Naive thymus-derived CD4-positive, alpha-beta T cell (primary cell): Measurements from ENCODE around the gene SMG7. TPM values are rescaled to one million over a fixed set of nuclear protein-coding genes. Genes with fewer than 3 reads are reported as not detected.

Experiments used
- ATAC-seq: fragments of 150-1000 bp; cut with Tn5 transposase; 2 replicates; pipeline ENCODE4 v1.10.0; 2021; ENCODE audit warnings: mild to moderate bottlenecking, moderate library complexity
- CTCF ChIA-PET: fragments of 350-600 bp; sonication (Branson Sonifier 250); formaldehyde crosslinking; loops from one replicate; lab custom pipeline; 2021; ENCODE audit warnings: antibody characterized with exemption; lab: Charles Lee
- POLR2A ChIA-PET: fragments of 350-600 bp; sonication (Branson Sonifier 250); formaldehyde crosslinking; loops from one replicate; lab custom pipeline; 2021; ENCODE audit warnings: antibody characterized with exemption, inconsistent platforms; lab: Charles Lee
- DNase-seq, 9 donors: peaks; one replicate each; pipeline versions ENCODE4 v3.0.0 to v3.0.0-alpha.2; 2020 to 2022; ENCODE audit warnings: mixed read lengths in 1 of 9
- H3K27ac ChIP-seq: one replicate; pipeline ENCODE4 v1.7.0; 2013; ENCODE audit warnings: mild to moderate bottlenecking, low read depth, low read length, moderate library complexity
- H3K27me3 ChIP-seq, 2 donors: one replicate each; pipeline ENCODE4 v1.7.0; 2013; ENCODE audit warnings: low read length in 2 of 2, mild to moderate bottlenecking in 2 of 2, moderate library complexity in 2 of 2; ENCODE audit not compliant: control insufficient read depth in 2 of 2, insufficient read depth in 2 of 2
- H3K36me3 ChIP-seq, 3 experiments: 1 replicate in 2 of 3; 2 replicates in 1 of 3; pipeline ENCODE4 v1.7.0; 2013; ENCODE audit warnings: low read length in 3 of 3, mild to moderate bottlenecking in 3 of 3, moderate library complexity in 1 of 3; ENCODE audit not compliant: insufficient read depth in 3 of 3, control insufficient read depth in 2 of 3
- H3K4me1 ChIP-seq, 2 donors: one replicate each; pipeline ENCODE4 v1.7.0; 2013; ENCODE audit warnings: low read length in 2 of 2, mild to moderate bottlenecking in 2 of 2, moderate library complexity in 1 of 2; ENCODE audit not compliant: control insufficient read depth in 2 of 2, insufficient read depth in 2 of 2
- H3K4me3 ChIP-seq: 2 replicates; pipeline ENCODE4 v1.7.0; 2013; ENCODE audit warnings: mild to moderate bottlenecking, low read length
- H3K9me3 ChIP-seq, 3 experiments: 1 replicate in 2 of 3; 2 replicates in 1 of 3; pipeline ENCODE4 v1.7.0; 2013; ENCODE audit warnings: low read length in 3 of 3; ENCODE audit not compliant: control insufficient read depth in 2 of 3
- H3K27ac Mint-ChIP-seq, 9 donors: one replicate each; pipeline ENCODE4 v1.8.0; 2020 to 2022; ENCODE audit warnings: mixed read lengths in 9 of 9, mild to moderate bottlenecking in 8 of 9, moderate library complexity in 5 of 9, inconsistent platforms in 2 of 9
- H3K27me3 Mint-ChIP-seq, 5 donors: one replicate each; pipeline ENCODE4 v1.8.0; 2021 to 2022; ENCODE audit warnings: mixed read lengths in 5 of 5, mild to moderate bottlenecking in 1 of 5
- H3K36me3 Mint-ChIP-seq, 5 donors: one replicate each; pipeline ENCODE4 v1.8.0; 2020 to 2022; ENCODE audit warnings: mixed read lengths in 5 of 5, mild to moderate bottlenecking in 3 of 5, inconsistent platforms in 1 of 5
- H3K4me1 Mint-ChIP-seq, 7 donors: one replicate each; pipeline ENCODE4 v1.8.0; 2020 to 2022; ENCODE audit warnings: mixed read lengths in 7 of 7, mild to moderate bottlenecking in 3 of 7, inconsistent platforms in 1 of 7
- H3K4me3 Mint-ChIP-seq, 10 donors: one replicate each; pipeline ENCODE4 v1.8.0; 2020 to 2022; ENCODE audit warnings: mild to moderate bottlenecking in 10 of 10, mixed read lengths in 10 of 10, moderate library complexity in 6 of 10, inconsistent platforms in 2 of 10
- H3K9me3 Mint-ChIP-seq, 11 donors: one replicate each; pipeline ENCODE4 v1.8.0; 2020 to 2022; ENCODE audit warnings: mixed read lengths in 11 of 11, mild to moderate bottlenecking in 4 of 11, inconsistent platforms in 1 of 11, moderate library complexity in 1 of 11
- intact Hi-C, 2 donors: fragments of 100-400 bp; cut with micrococcal nuclease; formaldehyde crosslinking; loops; one replicate each; pipeline ENCODE4 v1.15.1; 2023
- polyA plus RNA-seq, 2 donors: library from polyadenylated mRNA; unstranded; fragments of 300-500 nt; fragmentation: Illumina TruSeq; gene quantifications; one replicate each; pipeline ENCODE4 v1.2.3, GENCODE V29; 2021
- total RNA-seq, 6 experiments: library from RNA in 5 of 6; stranded (reverse) in 5 of 6; gene quantifications; 1 replicate in 5 of 6; 2 replicates in 1 of 6; pipeline ENCODE4 v1.2.3 and lab custom pipeline; 2021 to 2026

SMG7 gene
- total and polyA plus RNA-seq, 7 experiments from 2014 or later, result 24.7 to 87.7 (median 53.1) TPM

DNA sequence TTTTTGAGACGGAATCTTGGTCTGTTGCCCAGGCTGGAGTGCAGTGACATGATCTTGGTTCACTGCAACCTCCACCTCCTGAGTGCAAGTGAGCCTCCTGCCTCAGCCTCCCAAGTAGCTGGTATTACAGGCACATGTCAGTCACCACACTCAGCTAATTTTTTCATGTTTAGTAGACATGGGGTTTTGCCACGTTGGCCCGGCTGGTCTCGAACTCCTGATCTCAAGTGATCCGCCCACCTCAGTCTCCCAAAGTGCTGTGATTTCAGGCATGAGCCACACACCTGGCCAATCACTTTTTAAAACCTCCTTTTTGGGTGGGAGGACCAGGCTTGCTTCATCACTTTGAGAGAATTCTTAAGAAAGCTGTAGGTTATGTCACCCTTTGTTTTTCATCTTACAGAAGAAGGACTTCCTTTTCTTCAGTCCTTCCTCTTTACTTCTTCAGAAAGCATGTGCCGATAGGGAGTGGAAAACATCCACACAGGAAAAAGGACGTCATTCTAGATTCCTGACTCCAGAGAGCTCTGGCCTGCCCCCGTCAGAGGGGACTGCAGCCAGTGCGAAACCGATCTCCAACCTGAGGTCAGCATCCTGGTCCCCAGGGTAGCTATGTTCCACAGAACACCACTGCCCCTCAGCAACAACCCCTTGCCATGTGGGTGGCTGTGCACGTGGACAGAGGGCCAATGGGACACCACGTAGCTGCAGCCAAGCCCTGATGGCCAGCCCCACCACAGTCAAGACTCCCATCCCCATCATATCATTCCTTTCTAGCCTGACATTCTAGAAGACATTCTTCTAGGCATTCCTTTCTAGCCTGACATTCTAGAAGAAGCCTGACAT lies 96.1 kb downstream of the SMG7 start:
- no peak overlapping the region for H3K4me3 ChIP-seq
- H3K4me1 ChIP-seq, result peaks cover 0 to 6% of the 10 kb centered on the region in 2 donors
- peak; percentile 48 for ATAC-seq
- H3K9me3 Mint-ChIP-seq, result no peaks in the 10 kb centered on the region
- POLR2A ChIA-PET, result no interaction called here
- no peak overlapping the region for H3K27ac Mint-ChIP-seq
- no peak overlapping the region for H3K4me3 Mint-ChIP-seq
- no peak for DNase-seq
- peaks cover 0 to 23% (median 0%) of the 10 kb centered on the region in 5 donors for H3K27me3 Mint-ChIP-seq
- CTCF ChIA-PET, result no interaction called here
- H3K27me3 ChIP-seq, result no peaks in the 10 kb centered on the region
- peaks cover 0 to 24% (median 0%) of the 10 kb centered on the region in 5 donors for H3K36me3 Mint-ChIP-seq
- H3K9me3 ChIP-seq, result no peaks in the 10 kb centered on the region
- H3K4me1 Mint-ChIP-seq, result peaks cover 0 to 22% (median 9%) of the 10 kb centered on the region in 7 donors
- H3K27ac ChIP-seq, result no peak overlapping the region
- intact Hi-C loops, result no loop called here
- no peaks in the 10 kb centered on the region for H3K36me3 ChIP-seq

- Histone ChIP-seq H3K9me3 (no peaks in the 10 kb centered on the region), H3K4me1 (peaks cover 0 to 6% of the 10 kb centered on the region in 2 donors), H3K4me3 (no peak overlapping the region), H3K27ac (no peak overlapping the region), H3K27me3 (no peaks in the 10 kb centered on the region), H3K36me3 (no peaks in the 10 kb centered on the region)
- Mint-ChIP-seq H3K27me3 (peaks cover 0 to 23% (median 0%) of the 10 kb centered on the region in 5 donors), H3K4me1 (peaks cover 0 to 21% (median 9%) of the 10 kb centered on the region in 7 donors), H3K4me3 (no peak overlapping the region), H3K27ac (no peak overlapping the region), H3K9me3 (no peaks in the 10 kb centered on the region), H3K36me3 (peaks cover 0 to 24% (median 0%) of the 10 kb centered on the region in 5 donors)
- ChIA-PET CTCF (no interaction called here), POLR2A (no interaction called here)
- no peak for ATAC-seq
- DNase-seq, result no peak
- intact Hi-C loops, result no loop called here
Measured at GRCh38 chr1:183569141-183569540, 96.8 kb downstream of the SMG7 start.

DNA sequence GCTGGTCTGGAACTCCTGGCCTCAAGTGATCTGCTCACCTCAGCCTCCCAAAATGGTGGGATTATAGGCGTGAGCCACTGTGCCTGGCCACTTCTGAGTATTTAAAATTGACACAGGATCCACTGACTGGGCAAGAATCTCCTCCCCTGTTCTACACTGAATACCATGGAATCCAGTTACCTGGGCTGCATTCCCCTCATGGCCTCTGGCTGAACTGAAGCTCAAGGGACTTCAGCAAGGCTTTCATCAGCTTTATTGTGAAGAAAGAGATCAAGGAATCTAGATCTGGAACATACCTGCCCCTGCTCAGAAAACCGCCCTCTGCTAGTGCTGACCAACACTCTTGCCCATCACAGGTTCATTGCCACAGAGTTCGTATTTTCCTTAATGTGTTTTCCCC lies 97.5 kb downstream of the SMG7 start:
- intact Hi-C loops, result no loop called here
- Mint-ChIP-seq H3K4me1 (peaks cover 0 to 21% (median 9%) of the 10 kb centered on the region in 7 donors), H3K36me3 (peaks cover 0 to 24% (median 0%) of the 10 kb centered on the region in 5 donors), H3K27me3 (peaks cover 0 to 23% (median 0%) of the 10 kb centered on the region in 5 donors), H3K9me3 (no peaks in the 10 kb centered on the region), H3K27ac (no peak overlapping the region), H3K4me3 (no peak overlapping the region)
- no peak overlapping the region for H3K27ac ChIP-seq
- H3K27me3 ChIP-seq, result no peaks in the 10 kb centered on the region
- ATAC-seq, result no peak
- H3K36me3 ChIP-seq, result no peaks in the 10 kb centered on the region
- no peaks in the 10 kb centered on the region for H3K9me3 ChIP-seq
- H3K4me1 ChIP-seq, result peaks cover 0 to 6% of the 10 kb centered on the region in 2 donors
- DNase-seq, result no peak
- ChIA-PET POLR2A (no interaction called here), CTCF (no interaction called here)
- no peak overlapping the region for H3K4me3 ChIP-seq

DNA sequence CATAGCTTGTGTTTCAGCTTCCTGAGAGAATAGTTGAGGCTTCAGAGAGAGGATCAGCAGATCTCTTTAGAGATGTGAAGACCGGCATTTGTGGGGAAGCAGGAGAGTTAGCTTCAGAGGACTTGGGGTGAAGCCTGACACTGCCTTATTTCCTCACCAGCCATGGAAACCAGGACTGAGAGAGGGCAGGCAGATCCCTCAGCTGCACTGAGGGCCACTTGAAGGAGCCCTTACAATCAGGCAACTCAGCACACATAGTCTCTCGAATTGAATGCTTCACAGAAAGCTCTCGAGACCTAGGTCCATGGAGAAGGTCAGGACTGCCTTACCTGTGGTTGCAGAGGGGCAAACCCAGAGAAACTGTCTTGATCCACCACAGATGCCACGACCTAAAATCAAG lies 98.2 kb downstream of the SMG7 start:
- peaks cover 0 to 23% (median 0%) of the 10 kb centered on the region in 5 donors for H3K27me3 Mint-ChIP-seq
- no peak for ATAC-seq
- intact Hi-C loops, result no loop called here
- H3K27ac Mint-ChIP-seq, result peak overlapping the region in 1 of 9 donors; percentile 26
- peaks cover 0 to 21% (median 9%) of the 10 kb centered on the region in 7 donors for H3K4me1 Mint-ChIP-seq
- Histone ChIP-seq H3K4me3 (no peak overlapping the region), H3K27me3 (no peaks in the 10 kb centered on the region), H3K36me3 (no peaks in the 10 kb centered on the region), H3K4me1 (peaks cover 0 to 6% of the 10 kb centered on the region in 2 donors), H3K27ac (no peak overlapping the region), H3K9me3 (no peaks in the 10 kb centered on the region)
- CTCF ChIA-PET, result no interaction called here
- POLR2A ChIA-PET, result no interaction called here
- no peaks in the 10 kb centered on the region for H3K9me3 Mint-ChIP-seq
- no peak overlapping the region for H3K4me3 Mint-ChIP-seq
- H3K36me3 Mint-ChIP-seq, result peaks cover 0 to 21% (median 0%) of the 10 kb centered on the region in 5 donors
- DNase-seq, result no peak

- intact Hi-C loops, result no loop called here
- Histone ChIP-seq H3K4me1 (peaks cover 0 to 6% of the 10 kb centered on the region in 2 donors), H3K27ac (no peak overlapping the region), H3K9me3 (no peaks in the 10 kb centered on the region), H3K27me3 (no peaks in the 10 kb centered on the region), H3K36me3 (no peaks in the 10 kb centered on the region), H3K4me3 (no peak overlapping the region)
- peaks cover 0 to 21% (median 9%) of the 10 kb centered on the region in 7 donors for H3K4me1 Mint-ChIP-seq
- DNase-seq (no peak), ATAC-seq (no peak)
- no peak overlapping the region for H3K27ac Mint-ChIP-seq
- CTCF ChIA-PET, result no interaction called here
- no peak overlapping the region for H3K4me3 Mint-ChIP-seq
- POLR2A ChIA-PET, result interaction anchor here (0.6 kb wide), 1 partner anchor 69 kb away, joined by 3 read pairs; no protein-coding TSS in a partner anchor
- H3K9me3 Mint-ChIP-seq, result no peaks in the 10 kb centered on the region
- H3K36me3 Mint-ChIP-seq, result peaks cover 0 to 23% (median 0%) of the 10 kb centered on the region in 5 donors
- peaks cover 0 to 23% (median 0%) of the 10 kb centered on the region in 5 donors for H3K27me3 Mint-ChIP-seq
Measured at GRCh38 chr1:183571678-183572268, 99.5 kb downstream of the SMG7 start.

- intact Hi-C loops, result no loop called here
- ChIA-PET POLR2A (no interaction called here), CTCF (no interaction called here)
- H3K4me3 Mint-ChIP-seq, result no peak overlapping the region
- no peak for ATAC-seq
- H3K36me3 Mint-ChIP-seq, result peaks cover 0 to 18% (median 0%) of the 10 kb centered on the region in 5 donors
- peaks cover 0 to 14% (median 5%) of the 10 kb centered on the region in 7 donors for H3K4me1 Mint-ChIP-seq
- DNase-seq, result no peak
- no peak overlapping the region for H3K4me3 ChIP-seq
- H3K27ac Mint-ChIP-seq, result no peak overlapping the region
- H3K9me3 Mint-ChIP-seq, result no peaks in the 10 kb centered on the region
- H3K27me3 Mint-ChIP-seq, result peaks cover 0 to 23% (median 0%) of the 10 kb centered on the region in 5 donors
- no peaks in the 10 kb centered on the region for H3K9me3 ChIP-seq
- H3K4me1 ChIP-seq, result peaks cover 0 to 2% of the 10 kb centered on the region in 2 donors
- H3K27ac ChIP-seq, result no peak overlapping the region
- no peaks in the 10 kb centered on the region for H3K36me3 ChIP-seq
- no peaks in the 10 kb centered on the region for H3K27me3 ChIP-seq
Measured at GRCh38 chr1:183572721-183573120, 100.4 kb downstream of the SMG7 start.
